Adrenal gland (tissue), 12 donors: ENCODE data around the gene ATP13A4. TPM values are rescaled to one million over a fixed set of nuclear protein-coding genes. Genes with fewer than 3 reads are reported as not detected.
A peak's percentile ranks its signal among the peaks of the same experiment; 100 is the strongest.

ENCODE experiments used
- DNase-seq, 7 donors: peaks; one replicate each; pipeline ENCODE4 v3.0.0-alpha.2; 2019 to 2020
- H3K27ac ChIP-seq, 5 donors: fragments of 200-600 bp; sonication (generic) in 4 of 5; 1 replicate in 3 of 5; 2 replicates in 2 of 5; pipeline versions ENCODE4 v1.5.1 to v1.8.0; 2016 to 2020; ENCODE audit warnings: mild to moderate bottlenecking in 1 of 5
- H3K27me3 ChIP-seq: fragments of 200-600 bp; 2 replicates; pipeline ENCODE4 v1.8.0; 2021
- H3K36me3 ChIP-seq, 2 donors: fragments of 200-600 bp; replicated peaks in 1 of 2; 1 replicate in 1 of 2; 2 replicates in 1 of 2; pipeline versions ENCODE4 v1.5.1 to v1.8.0; 2018 to 2022
- H3K4me1 ChIP-seq, 2 donors: fragments of 200-600 bp; replicated peaks in 1 of 2; 1 replicate in 1 of 2; 2 replicates in 1 of 2; pipeline versions ENCODE4 v1.5.1 to v1.8.0; 2018 to 2021
- H3K4me3 ChIP-seq, 4 donors: fragments of 200-600 bp; sonication (generic) in 3 of 4; one replicate each; pipeline ENCODE4 v1.5.1; 2016 to 2018
- H3K9me3 ChIP-seq, 3 donors: fragments of 200-600 bp; sonication (generic) in 1 of 3; replicated peaks in 1 of 3; 1 replicate in 2 of 3; 2 replicates in 1 of 3; pipeline versions ENCODE4 v1.5.1 to v1.8.0; 2016 to 2021
- POLR2A ChIP-seq, 2 donors: fragments of 450-650 bp; IDR thresholded peaks; one replicate each; pipeline ENCODE4 v1.6.1; 2017; ENCODE audit warnings: antibody characterized with exemption in 2 of 2, mild to moderate bottlenecking in 2 of 2, moderate library complexity in 1 of 2
- WGBS, 4 donors: extraction: QIAGEN DNeasy Blood & Tissue Kit in 2 of 4; methylation state at CpG; one replicate each; pipeline versions ENCODE4 v1.1.5 to v1.1.7; 2013 to 2017; 5-methylcytosine and 5-hydroxymethylcytosine counted together
- intact Hi-C, 2 donors: fragments of 100-400 bp; cut with DNase I; formaldehyde crosslinking; loops; one replicate each; pipeline versions ENCODE4 v1.14.1 to v1.15.0; 2022 to 2023
- polyA plus RNA-seq, 3 donors: library from polyadenylated mRNA; stranded (reverse); fragments of 200-250 nt in 2 of 3; fragments of 350-450 nt in 1 of 3; fragmentation: Illumina TruSeq in 1 of 3; extraction: RNeasy Lipid Tissue Mini Kit (QIAGEN cat#74804) in 1 of 3; gene quantifications; one replicate each; pipeline ENCODE4 v1.2.3, GENCODE V29; 2013 to 2014
- total RNA-seq, 9 donors: library from RNA; depleted of rRNA in 4 of 9; stranded (reverse); fragments of >200 nt in 4 of 9; fragments of 120-200 nt in 1 of 9; fragmentation: NEBNext Ultra II Directional in 1 of 9; extraction: Animal tissue kit (Norgen Biotek cat#: 25700) in 1 of 9; gene quantifications; one replicate each; pipeline versions ENCODE4 v1.1.0 to v1.2.4, GENCODE V29; 2013 to 2023
- TF ChIP-seq, protein P1 (sequence below), 6 experiments: fragments of 450-650 bp in 4 of 6; fragments of 200-600 bp in 2 of 6; sonication (generic) in 1 of 6; IDR thresholded peaks; 1 replicate in 5 of 6; 2 replicates in 1 of 6; pipeline versions ENCODE4 v1.5.1 to v1.8.0; 2016 to 2021; ENCODE audit warnings: antibody characterized with exemption in 6 of 6, mild to moderate bottlenecking in 2 of 6, moderate library complexity in 1 of 6
- donor health status: healthy with polysubstance abuse.
- donor health status: Bipolar disorder and iron deficiency.
- donor health status: DM: yes; HTN: yes; CAD: no.
- donor health status: DM: no; HTN: no; CAD: no.
- donor health status: DM: no; HTN: no; CAD: no.
- donor health status: DM: yes; HTN: yes; CAD: no.

The ATP13A4 gene
- total and polyA plus RNA-seq, 12 donors = 0.14 to 2.9 (median 0.57) TPM; not detected in 1

DNA sequence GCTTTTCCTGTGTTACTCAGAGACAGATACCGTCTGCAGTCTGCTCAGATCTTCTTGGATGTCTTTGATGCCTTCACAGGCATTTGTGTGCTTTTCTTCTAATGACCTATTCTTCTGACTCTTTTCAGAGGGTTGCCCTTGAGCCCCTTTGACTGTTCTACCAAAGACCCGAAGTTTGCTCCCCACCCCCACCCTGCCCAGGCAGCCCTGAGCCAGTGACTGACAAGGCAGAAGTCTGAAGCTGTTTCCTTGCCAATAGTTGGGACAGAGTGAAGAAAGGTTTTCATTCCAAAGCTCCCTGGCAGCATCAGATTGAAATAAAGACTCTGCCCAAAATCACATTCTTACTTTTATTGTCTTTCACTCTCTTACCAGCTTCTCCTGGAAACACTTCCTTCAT lies 167.1 kb downstream of the ATP13A4 start:
- Histone ChIP-seq H3K36me3 (no peaks in the 10 kb centered on the region), H3K9me3 (no peaks in the 10 kb centered on the region), H3K27me3 (no peaks in the 10 kb centered on the region), H3K27ac (no peak overlapping the region), H3K4me1 (no peaks in the 10 kb centered on the region), H3K4me3 (no peak overlapping the region)
- intact Hi-C loops = no loop called here
- TF ChIP-seq, protein P1, sequence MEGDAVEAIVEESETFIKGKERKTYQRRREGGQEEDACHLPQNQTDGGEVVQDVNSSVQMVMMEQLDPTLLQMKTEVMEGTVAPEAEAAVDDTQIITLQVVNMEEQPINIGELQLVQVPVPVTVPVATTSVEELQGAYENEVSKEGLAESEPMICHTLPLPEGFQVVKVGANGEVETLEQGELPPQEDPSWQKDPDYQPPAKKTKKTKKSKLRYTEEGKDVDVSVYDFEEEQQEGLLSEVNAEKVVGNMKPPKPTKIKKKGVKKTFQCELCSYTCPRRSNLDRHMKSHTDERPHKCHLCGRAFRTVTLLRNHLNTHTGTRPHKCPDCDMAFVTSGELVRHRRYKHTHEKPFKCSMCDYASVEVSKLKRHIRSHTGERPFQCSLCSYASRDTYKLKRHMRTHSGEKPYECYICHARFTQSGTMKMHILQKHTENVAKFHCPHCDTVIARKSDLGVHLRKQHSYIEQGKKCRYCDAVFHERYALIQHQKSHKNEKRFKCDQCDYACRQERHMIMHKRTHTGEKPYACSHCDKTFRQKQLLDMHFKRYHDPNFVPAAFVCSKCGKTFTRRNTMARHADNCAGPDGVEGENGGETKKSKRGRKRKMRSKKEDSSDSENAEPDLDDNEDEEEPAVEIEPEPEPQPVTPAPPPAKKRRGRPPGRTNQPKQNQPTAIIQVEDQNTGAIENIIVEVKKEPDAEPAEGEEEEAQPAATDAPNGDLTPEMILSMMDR (IDR thresholded peaks at IDR 0.05) = no peak
- TF ChIP-seq POLR2A (IDR thresholded peaks at IDR 0.05) = no peak
- no peak for DNase-seq
- 50 to 56% (median 52%) methylated on average over 2 of the region's 2 CpGs for WGBS, 4 donors

DNA sequence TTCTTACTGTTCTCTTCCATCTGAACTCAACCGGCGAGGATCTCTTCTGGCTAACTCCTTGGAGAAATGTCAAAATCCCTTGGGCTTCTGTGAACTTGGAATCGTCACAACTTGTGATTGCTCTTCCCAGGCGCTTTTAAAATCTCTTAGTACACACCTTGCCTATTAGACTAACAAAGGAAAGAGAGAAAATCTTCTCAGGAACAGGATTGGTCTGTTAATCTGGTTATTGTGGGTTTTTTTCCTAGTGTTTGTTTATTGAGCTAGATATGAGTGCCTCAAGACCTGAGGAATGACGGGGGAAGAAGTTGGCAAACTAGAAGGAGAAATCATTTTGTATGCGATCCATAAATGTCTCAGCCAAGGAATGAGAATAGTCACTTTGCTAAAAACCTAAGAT lies 176.0 kb downstream of the ATP13A4 start, which contains the start of gene ATP13A5:
TSS of gene ATP13A5 (minus strand) at position 48 of the 400 bp plus-strand sequence. CDS start at position 20, 28 bp downstream.
- intact Hi-C loops = no loop called here
- Histone ChIP-seq H3K27me3 (no peaks in the 10 kb centered on the region), H3K9me3 (no peaks in the 10 kb centered on the region), H3K27ac (no peak within 1 kb of the TSS), H3K4me3 (no peak within 1 kb of the TSS), H3K4me1 (no peaks in the 10 kb centered on the region), H3K36me3 (no peaks in the 10 kb centered on the region)
- TF ChIP-seq, protein P1 (IDR thresholded peaks at IDR 0.05) = no peak
- no peak for TF ChIP-seq POLR2A (IDR thresholded peaks at IDR 0.05)
- DNase-seq = no peak
- 75 to 85% (median 79%) methylated on average over 6 of the region's 6 CpGs for WGBS, 4 donors

DNA sequence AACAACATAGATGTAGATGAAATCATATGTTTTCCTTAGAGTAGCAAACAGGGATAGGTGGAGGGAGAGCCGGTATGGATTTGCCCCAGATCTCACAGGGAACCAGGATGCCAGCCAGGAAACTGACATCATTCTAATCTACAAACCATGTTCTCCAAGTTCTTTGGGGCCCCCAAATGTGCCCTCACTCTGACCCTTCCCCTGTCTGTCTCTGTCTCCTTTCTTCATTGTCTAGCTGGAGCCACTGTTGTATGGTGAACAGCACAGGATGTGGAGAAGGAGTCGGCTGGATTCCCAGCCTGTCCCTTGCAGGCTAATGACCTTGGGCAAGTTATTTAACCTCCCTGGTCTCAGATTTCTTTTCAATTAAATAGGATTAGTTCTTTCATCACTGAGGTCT lies 177.1 kb downstream of the ATP13A4 start:
- TF ChIP-seq, protein P1 (IDR thresholded peaks at IDR 0.05) = no peak
- no peak for TF ChIP-seq POLR2A (IDR thresholded peaks at IDR 0.05)
- no peaks in the 10 kb centered on the region for H3K27me3 ChIP-seq
- intact Hi-C loops = no loop called here
- no peak overlapping the region for H3K27ac ChIP-seq
- 7 to 15% (median 13%) methylated on average over 2 of the region's 2 CpGs for WGBS, 4 donors
- no peaks in the 10 kb centered on the region for H3K9me3 ChIP-seq
- no peak overlapping the region for H3K4me3 ChIP-seq
- no peaks in the 10 kb centered on the region for H3K4me1 ChIP-seq
- no peaks in the 10 kb centered on the region for H3K36me3 ChIP-seq
- peak in 3 of 7 donors; percentile 15 to 43 (median 23) for DNase-seq

DNA sequence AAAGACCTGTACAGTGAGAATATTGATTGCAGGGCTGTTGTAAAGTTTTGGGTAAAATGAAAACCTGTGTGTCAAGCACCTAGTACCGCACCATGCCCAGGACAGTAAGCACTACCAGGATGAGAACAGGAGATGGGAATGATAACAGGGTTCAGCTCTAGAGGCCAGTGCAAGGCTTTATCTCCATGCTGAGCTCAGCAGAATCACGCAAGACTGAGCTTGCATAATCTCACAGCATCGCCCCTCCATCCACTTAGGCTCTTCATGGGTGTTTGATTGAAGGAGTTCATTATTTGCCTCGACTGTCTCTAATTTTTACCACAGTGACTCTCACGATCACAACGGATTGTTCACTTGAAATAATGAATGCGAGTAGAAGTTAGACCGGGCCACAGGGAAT lies 179.1 kb downstream of the ATP13A4 start:
- DNase-seq = no peak
- 86 to 90% (median 87%) methylated on average over 8 of the region's 8 CpGs for WGBS, 4 donors

More for the DNA sequence above, 179.1 kb downstream of the ATP13A4 start:
- no peaks in the 10 kb centered on the region for H3K4me1 ChIP-seq
- intact Hi-C loops = no loop called here
- H3K27me3 ChIP-seq = no peaks in the 10 kb centered on the region
- H3K27ac ChIP-seq = no peak overlapping the region
- no peak overlapping the region for H3K4me3 ChIP-seq
- no peaks in the 10 kb centered on the region for H3K9me3 ChIP-seq
- no peak for TF ChIP-seq POLR2A (IDR thresholded peaks at IDR 0.05)
- TF ChIP-seq, protein P1 (IDR thresholded peaks at IDR 0.05) = no peak
- no peaks in the 10 kb centered on the region for H3K36me3 ChIP-seq
